Upper lobe of left lung (tissue), 4 donors: ENCODE data around the gene PVALB.

ENCODE experiments used
- EP300 ChIP-seq, 4 donors: sonication (generic); formaldehyde crosslinking; IDR thresholded peaks; one replicate each; pipeline ENCODE4 v1.5.1; 2017; ENCODE audit warnings: antibody characterized with exemption in 4 of 4, control low read depth in 2 of 4
- POLR2AphosphoS5 ChIP-seq, 2 donors: sonication (generic); formaldehyde crosslinking; IDR thresholded peaks; one replicate each; pipeline ENCODE4 v1.5.1; 2017; ENCODE audit warnings: antibody characterized with exemption in 2 of 2

DNA sequence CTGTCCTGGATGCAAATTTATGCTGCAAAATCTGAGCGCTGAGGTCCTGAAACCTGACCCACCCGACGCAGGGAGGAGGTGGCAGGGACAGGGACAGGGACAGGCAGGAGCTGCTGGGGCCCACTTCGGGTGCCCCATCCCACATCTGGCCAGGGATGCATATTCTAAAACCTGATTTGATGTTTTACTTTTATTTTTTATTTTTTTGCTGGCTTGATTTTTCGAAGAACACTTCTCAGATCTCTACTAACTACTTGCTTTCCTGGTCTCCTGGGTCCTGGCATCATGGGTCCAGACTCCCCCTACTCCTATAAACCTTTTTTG is 652 bp upstream of the PVALB start:
- TF ChIP-seq POLR2AphosphoS5 (IDR thresholded peaks at IDR 0.05) (no peak), EP300 (IDR thresholded peaks at IDR 0.05) (no peak)
